Tongue (tissue), 2 donors: ENCODE data around the gene BBS1. TPM values are rescaled to one million over a fixed set of nuclear protein-coding genes. Genes with fewer than 3 reads are reported as not detected.
A peak's percentile ranks its signal among the peaks of the same experiment; 100 is the strongest.
"Not testable (repeated sequence)": the region's sequence is repeated elsewhere in the genome, so short reads cannot be mapped to it uniquely, and the experiment has no call there.

Experiments
- DNase-seq: peaks from one replicate; pipeline ENCODE4 v3.0.0-alpha.2; 2015
- total RNA-seq: library from RNA; depleted of rRNA; stranded (reverse); fragments of >200 nt; gene quantifications from one replicate; pipeline ENCODE4 v1.2.3, GENCODE V29; 2014

Gene BBS1
- total RNA-seq, 1 donor from 2014 or later, result 29.6 TPM

GRCh38 chr11:66579017-66579606 lies 68.7 kb downstream of the BBS1 start:
- peak; percentile 85 for DNase-seq

- DNase-seq, result no peak
Observed at GRCh38 chr11:66580803-66581202, 70.4 kb downstream of the BBS1 start.

GRCh38 chr11:66581261-66581660 lies 70.8 kb downstream of the BBS1 start:
- no peak for DNase-seq

GRCh38 chr11:66582565-66583147 lies 72.2 kb downstream of the BBS1 start:
- not testable (repeated sequence) for DNase-seq

Other genes with a start within 250 kb of the BBS1 start
- 62.2 TPM for gene RAB1B, start 242.0 kb upstream of the BBS1 start, total RNA-seq
- 1.7 TPM for gene CNIH2, start 232.5 kb upstream of the BBS1 start, total RNA-seq
- 53.5 TPM for gene YIF1A, start 221.5 kb upstream of the BBS1 start, total RNA-seq
- not detected for gene TMEM151A, start 218.7 kb upstream of the BBS1 start, total RNA-seq
- gene CD248, start 193.6 kb upstream of the BBS1 start, total RNA-seq, result 37.6 TPM
- 7.1 TPM for gene RIN1, start 174.2 kb upstream of the BBS1 start, total RNA-seq
- 23.6 TPM for gene BRMS1, start 165.5 kb upstream of the BBS1 start, total RNA-seq
- 40.8 TPM for gene B4GAT1, start 163.0 kb upstream of the BBS1 start, total RNA-seq
- 10.2 TPM for gene SLC29A2, start 138.9 kb upstream of the BBS1 start, total RNA-seq
- gene NPAS4, start 89.6 kb upstream of the BBS1 start, total RNA-seq, result 1.4 TPM
- 55.9 TPM for gene MRPL11, start 71.8 kb upstream of the BBS1 start, total RNA-seq
- gene PELI3, start 43.7 kb upstream of the BBS1 start, total RNA-seq, result 5.9 TPM
- gene DPP3, start 30.2 kb upstream of the BBS1 start, total RNA-seq, result 21.2 TPM
- gene ZDHHC24, start 35.4 kb downstream of the BBS1 start, total RNA-seq, result 5.3 TPM
- 91.4 TPM for gene ACTN3, start 36.3 kb downstream of the BBS1 start, total RNA-seq
- 35.7 TPM for gene CTSF, start 58.0 kb downstream of the BBS1 start, total RNA-seq
- gene CCDC87, start 82.4 kb downstream of the BBS1 start, total RNA-seq, result 0.10 TPM
- gene CCS, start 82.5 kb downstream of the BBS1 start, total RNA-seq, result 33.4 TPM
- gene RBM14, start 106.0 kb downstream of the BBS1 start, total RNA-seq, result 31.6 TPM
- 137 TPM for gene RBM4, start 128.1 kb downstream of the BBS1 start, total RNA-seq
- 25.4 TPM for gene RBM4B, start 167.3 kb downstream of the BBS1 start, total RNA-seq
- gene SPTBN2, start 218.6 kb downstream of the BBS1 start, total RNA-seq, result 20.9 TPM